ENCODE measurements around the gene TNFRSF6B. TPM values are rescaled to one million over a fixed set of nuclear protein-coding genes. Genes with fewer than 3 reads are reported as not detected.

Gene TNFRSF6B
- total RNA-seq, 1 donor from 2014 or later, result 96.8 TPM

DNA sequence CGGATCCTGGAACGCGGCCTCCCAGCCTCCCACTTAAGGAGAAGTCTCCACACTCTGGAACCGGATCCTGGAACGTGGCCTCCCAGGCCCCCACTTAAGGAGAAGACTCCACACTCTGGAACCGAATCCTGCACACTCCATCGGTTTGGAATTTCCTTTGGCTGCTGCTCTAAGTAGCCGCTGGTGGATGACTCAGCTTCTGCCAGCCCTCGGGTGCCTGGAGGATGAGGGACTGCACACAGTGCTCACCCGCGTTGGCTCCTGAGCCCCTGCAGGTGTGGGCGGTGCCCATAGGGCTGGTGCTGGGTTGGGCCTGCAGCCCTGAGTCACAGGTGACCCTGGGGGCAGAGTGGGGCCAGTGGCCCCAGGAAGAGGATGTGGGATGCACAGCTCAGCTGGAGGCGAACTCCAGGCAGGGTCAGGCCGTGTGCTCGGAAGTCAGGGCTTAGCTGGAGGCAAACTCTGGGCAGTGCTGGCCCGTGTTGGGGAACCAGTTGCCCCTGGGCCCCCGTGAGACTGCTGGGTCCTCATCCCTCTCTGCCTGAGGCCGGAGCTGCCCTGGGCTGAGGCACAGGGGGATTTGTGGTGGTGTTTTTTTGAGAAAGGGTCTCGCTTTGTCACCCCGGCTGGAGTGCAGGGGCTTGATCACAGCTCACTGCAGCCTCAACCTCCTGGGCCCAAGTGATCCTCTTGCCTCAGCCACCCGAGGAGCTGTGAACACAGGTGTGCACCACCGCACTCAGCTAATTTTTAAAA lies 13.9 kb upstream of the TNFRSF6B start:
- DNase-seq (ENCODE audit: extremely low read depth, low read depth, low spot score), result peak; percentile 96

DNA sequence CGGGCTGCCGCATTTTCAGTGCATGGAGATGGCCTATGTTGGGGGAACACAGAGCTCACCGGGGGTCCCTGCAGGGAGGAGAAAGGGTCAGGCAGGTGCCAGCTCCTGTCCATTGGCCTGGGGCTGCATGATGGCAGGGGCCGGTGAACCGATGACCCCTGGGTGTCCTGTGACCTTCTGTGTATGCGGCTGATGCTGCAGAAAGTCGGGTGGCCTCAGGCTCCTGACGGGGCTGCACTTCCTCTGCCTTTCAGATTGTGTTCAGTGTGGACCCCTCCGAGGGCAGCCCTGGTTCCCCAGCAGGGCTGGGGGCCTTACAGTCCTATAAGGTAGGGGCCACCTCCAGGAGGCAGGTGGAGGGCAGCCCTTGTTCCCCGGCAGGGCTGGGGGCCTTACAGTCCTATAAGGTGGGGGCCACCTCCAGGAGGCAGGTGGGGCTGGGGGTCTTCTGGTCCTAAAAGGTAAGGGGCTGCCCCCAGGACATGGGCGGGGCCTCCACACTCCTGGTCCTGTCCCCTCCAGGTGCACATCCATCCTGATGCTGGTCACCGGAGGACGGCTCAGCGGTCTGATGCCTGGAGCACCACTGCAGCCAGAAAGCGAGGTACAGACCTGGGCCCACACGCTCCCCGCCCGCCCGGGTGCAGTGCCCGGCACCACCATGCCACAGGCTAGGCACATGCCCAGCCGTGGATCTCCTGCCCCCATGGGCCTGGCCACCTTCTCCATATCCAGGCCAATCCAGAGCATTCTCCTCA lies 11.0 kb upstream of the TNFRSF6B start:
- no peak for DNase-seq (ENCODE audit: extremely low read depth, low read depth, low spot score)

DNA sequence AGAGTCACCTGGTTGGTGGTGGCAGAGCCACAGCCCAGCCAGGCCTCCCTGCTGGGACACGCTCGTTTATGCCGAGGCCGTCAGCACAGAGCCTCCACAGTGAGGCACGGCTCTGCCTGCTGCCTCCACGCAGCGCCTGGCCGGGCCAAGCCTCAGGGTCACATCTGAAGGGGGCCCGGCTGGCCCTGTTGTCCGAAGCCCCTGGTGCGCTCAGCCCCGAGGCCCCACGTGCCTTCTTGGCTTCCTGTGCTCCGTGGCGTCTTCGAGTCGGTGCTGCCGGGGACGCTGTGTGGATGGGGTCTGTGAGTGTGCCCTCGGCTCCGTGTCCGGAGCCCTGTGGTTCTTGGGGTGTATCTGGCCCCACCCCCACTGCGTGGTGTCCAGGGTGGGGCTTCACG lies 10.4 kb upstream of the TNFRSF6B start:
- DNase-seq (ENCODE audit: extremely low read depth, low read depth, low spot score), result no peak

DNA sequence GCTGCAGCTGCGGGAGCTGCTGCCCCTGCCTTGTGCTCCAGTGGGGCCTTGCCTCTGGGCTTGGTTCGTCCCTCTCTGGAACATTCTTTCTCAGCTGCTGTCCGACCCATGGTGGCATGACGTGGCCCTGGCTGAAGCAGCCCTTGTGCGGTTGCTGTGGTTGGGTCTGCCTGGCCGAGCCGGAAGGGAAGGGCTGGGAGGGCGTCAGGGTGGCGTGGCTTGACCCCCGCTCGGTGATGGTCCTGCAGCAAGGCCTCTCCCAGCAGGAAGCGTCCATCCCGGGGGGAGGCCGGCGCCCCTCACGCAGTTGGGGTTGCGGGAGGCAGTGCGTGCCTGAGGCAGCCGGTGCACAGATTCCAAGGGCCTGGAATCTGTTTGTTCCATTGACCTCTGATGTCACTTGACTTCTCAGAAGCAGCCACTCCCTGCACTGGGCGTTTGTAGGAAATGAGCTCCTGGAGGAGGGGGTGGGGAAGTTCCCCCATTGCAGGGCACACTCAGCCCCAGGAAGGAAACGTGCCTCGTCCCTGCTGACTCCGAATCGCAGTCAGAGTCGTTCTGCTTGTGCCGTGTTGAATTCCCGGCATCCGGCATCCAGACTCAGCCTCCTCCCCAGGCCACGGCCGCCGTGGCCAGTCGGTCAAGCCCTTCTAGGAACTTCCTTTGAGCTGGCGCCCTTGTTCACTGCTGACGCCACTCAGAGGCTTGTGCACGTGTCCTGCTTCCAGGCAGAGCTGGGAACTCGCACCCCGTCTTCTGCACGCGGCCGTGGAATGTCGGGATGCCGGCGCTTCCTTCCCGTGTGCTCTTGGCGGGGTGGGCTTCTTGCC lies 9.7 kb upstream of the TNFRSF6B start:
- peak; percentile 81 for DNase-seq (ENCODE audit: extremely low read depth, low read depth, low spot score)

DNA sequence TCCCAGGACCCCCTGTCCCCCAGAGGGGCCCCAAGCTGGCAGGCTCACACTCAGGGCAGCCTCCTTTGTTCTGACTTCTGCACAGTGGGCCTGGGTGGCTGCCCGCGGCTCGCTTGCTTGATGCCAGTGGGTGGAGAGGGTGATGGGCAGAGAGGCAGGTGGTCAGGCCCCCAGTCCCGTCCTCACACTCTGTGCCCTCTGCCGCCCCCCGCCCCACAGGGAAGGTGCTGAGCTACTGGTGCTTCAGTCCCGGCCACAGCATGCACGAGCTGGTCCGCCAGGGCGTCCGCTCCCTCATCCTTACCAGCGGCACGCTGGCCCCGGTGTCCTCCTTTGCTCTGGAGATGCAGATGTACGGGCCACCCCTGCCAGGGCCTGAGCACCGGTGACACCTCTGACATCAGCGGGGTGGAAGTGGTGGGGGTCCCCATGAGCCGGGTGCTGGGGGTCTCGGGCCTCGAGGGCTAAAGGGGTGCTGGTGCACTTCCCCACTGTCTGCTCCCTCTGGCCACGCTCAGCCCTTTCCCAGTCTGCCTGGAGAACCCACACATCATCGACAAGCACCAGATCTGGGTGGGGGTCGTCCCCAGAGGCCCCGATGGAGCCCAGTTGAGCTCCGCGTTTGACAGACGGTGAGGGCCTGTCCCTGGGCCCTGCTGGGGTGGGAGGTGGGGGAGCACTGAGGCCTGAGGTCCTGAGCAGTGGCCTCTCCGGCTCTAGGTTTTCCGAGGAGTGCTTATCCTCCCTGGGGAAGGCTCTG lies 8.9 kb upstream of the TNFRSF6B start:
- no peak for DNase-seq (ENCODE audit: extremely low read depth, low read depth, low spot score)

DNA sequence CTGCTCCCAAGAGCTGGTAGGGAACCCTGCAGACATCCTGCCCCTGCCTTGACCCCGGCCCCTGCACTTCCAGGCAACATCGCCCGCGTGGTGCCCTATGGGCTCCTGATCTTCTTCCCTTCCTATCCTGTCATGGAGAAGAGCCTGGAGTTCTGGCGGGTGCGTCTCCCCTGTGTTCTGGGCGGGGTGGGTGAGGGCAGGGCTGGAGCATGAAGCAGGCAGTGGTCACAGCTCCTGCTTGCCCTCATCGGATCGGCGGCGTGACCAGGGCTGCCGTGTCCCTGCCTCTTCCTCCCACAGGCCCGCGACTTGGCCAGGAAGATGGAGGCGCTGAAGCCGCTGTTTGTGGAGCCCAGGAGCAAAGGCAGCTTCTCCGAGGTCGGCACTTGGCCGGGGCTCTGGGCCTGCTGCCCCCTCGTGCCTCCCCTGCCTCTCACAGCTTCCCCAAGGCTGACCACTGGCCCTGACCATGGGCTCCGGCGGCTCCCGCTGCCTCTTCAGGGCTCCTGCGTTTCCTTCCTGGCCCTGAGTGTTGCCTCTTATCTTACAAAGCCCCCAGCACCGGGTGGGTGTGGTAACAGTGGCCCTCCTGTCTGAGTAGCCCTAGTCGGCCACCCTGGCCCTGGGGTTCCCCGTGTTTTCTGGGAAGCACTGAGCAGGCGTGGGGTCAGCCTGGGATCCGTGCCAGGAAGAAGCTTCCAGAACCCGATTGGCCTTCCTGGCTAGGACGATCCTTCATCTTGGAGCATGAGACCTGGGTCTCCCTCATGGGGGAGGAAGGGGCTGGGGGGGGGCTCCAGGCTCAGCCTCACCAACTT lies 8.0 kb upstream of the TNFRSF6B start:
- DNase-seq (ENCODE audit: extremely low read depth, low read depth, low spot score), result no peak

DNA sequence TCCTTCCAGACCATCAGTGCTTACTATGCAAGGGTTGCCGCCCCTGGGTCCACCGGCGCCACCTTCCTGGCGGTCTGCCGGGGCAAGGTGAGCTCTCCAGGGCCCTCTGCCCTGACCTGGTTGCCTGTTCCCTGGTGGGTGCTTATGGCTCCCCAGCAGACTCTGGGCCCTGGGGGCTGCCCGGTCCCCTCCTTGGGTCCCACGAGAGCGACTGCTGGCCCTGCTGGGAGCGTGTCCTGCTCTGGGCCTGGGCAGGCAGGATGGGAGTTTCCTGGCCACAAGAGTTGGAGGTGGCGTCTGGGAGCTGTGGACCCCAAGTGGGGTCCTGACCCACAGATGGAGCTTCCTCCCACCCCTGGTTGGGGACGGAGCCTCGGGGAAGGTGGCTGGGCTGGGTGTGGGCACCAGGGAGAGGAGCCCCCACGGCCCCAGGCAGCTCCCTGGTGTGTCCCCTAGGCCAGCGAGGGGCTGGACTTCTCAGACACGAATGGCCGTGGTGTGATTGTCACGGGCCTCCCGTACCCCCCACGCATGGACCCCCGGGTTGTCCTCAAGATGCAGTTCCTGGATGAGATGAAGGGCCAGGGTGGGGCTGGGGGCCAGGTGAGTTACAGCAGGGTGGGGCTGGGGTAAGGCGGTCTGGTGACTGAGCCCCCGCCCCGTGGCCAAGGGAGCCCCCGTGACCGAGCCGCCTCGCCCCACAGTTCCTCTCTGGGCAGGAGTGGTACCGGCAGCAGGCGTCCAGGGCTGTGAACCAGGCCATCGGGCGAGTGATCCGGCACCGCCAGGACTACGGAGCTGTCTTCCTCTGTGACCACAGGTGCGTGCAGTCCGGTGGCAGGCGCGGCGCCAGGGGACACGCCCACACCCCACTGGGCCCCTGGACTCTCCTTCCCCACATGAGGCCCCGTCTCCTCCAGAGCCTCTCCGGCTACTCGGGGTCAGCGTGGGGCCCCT lies 7.1 kb upstream of the TNFRSF6B start:
- no peak for DNase-seq (ENCODE audit: extremely low read depth, low read depth, low spot score)

DNA sequence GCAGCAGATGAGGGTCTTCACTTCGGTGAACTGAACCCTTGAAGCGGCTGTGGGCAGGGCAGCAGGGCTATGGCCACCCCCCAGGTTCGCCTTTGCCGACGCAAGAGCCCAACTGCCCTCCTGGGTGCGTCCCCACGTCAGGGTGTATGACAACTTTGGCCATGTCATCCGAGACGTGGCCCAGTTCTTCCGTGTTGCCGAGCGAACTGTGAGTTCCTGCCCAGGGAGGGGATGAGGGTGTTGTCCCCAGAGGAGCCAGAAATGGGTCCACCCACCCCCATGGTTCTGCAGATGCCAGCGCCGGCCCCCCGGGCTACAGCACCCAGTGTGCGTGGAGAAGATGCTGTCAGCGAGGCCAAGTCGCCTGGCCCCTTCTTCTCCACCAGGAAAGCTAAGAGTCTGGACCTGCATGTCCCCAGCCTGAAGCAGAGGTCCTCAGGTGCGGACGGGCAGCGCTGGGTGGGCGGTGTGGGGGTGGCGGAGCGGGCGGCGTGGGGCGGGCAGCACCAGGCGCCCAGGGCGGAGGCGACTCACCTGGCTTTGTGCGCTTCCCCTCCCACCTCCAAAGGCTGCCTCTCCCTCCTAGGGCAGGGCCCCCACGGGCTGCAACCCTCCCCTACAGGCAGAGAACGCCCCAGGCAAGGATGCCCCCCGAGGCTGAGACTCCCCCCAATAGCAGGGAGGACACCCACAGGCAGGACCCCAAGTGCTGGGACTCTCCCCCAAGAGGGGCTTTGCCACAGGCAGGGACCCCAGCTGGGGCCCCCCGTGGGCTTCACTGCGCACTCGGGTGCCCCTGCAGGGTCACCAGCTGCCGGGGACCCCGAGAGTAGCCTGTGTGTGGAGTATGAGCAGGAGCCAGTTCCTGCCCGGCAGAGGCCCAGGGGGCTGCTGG lies 6.2 kb upstream of the TNFRSF6B start:
- no peak for DNase-seq (ENCODE audit: extremely low read depth, low read depth, low spot score)

DNA sequence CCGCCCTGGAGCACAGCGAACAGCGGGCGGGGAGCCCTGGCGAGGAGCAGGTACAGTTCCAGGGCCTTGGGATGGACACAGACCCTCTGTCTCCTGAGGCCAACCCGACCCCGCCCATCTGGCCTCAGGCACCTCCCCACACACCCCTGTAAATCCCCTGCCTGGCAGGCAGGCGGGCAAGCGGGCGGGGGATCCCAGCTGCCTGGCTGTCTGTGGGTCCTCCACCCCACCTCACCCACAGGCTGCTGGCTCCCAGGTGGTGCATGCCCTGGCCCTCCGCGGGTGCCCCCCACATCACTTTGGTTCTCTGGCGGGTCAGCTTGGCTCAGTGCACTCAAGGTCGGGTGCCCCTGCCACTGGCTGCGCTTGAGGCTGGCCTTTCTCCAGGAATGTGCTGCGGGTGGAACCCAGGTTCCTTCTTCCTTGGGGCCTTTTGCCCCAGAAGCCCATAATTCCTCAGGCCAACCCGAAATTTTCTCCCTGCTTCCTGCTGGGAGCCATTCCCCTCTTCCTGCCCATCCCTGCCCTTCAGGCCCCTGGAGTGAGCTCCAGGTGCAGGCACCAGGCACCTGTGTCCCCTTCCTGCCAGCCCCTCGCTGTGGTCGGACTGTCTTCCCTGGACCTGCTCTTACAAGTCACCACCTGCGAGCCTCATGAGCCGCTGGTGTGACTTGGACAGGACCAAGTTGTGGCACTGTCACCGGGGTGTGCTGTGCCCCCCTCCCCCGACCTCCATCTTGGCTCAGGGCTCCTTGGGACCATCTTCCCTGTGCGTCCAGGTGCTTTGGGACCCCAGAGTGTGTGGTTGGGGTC lies 5.3 kb upstream of the TNFRSF6B start:
- DNase-seq (ENCODE audit: extremely low read depth, low read depth, low spot score), result no peak

DNA sequence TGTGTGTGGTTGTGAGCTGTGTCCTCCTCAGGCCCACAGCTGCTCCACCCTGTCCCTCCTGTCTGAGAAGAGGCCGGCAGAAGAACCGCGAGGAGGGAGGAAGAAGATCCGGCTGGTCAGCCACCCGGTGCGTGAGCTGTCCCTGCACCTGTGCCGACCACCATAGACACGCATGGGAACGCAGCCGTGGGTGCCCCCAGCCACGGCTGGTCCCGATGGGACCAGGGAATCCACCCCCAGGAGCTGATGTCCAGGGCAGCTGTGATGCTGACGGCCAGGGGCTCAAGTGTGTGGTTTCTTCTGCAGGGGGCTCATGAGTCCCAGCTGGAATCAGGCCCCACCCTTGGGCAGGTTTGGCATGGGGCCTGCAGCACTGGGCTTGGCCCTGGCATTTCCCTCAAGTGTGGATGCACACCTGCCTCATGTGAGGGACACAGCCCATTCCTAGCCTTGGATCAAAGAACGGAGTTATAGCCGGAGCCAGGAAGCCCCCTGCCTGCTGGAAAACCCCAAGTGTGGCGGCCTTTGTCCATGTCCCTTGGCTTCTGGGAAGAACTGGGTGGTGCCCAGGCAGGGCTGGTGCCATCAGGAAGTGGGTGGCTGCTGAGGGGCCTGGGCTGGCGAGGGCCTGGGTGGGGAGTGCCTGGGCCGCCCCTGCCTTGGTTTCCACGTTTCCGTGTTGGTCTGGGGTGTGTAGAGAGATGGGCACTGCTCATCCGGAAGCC lies 4.6 kb upstream of the TNFRSF6B start:
- DNase-seq (ENCODE audit: extremely low read depth, low read depth, low spot score), result no peak

DNA sequence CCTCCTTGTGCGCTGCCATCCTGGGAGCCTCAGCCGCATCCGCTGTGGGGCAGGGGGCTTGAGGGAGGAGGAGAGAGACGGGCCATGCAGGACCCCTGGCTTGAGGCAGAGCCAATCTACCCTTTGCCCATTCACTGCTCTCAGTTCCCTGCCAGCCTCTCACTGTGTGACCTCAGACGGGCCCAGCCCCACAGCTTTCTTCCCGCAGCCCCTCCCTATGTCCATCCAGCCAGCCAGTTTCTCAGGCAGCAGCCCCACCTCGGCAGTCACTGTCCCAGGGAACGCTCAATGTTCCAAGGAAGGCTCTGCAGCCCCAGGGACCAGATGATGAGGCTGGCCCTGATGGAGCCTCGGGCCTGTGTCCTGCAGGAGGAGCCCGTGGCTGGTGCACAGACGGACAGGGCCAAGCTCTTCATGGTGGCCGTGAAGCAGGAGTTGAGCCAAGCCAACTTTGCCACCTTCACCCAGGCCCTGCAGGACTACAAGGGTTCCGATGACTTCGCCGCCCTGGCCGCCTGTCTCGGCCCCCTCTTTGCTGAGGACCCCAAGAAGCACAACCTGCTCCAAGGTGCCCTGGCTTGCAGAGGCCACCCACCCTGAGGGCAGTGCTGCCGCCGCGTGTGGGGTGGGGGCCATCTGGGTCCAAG lies 3.9 kb upstream of the TNFRSF6B start:
- DNase-seq (ENCODE audit: extremely low read depth, low read depth, low spot score), result no peak

DNA sequence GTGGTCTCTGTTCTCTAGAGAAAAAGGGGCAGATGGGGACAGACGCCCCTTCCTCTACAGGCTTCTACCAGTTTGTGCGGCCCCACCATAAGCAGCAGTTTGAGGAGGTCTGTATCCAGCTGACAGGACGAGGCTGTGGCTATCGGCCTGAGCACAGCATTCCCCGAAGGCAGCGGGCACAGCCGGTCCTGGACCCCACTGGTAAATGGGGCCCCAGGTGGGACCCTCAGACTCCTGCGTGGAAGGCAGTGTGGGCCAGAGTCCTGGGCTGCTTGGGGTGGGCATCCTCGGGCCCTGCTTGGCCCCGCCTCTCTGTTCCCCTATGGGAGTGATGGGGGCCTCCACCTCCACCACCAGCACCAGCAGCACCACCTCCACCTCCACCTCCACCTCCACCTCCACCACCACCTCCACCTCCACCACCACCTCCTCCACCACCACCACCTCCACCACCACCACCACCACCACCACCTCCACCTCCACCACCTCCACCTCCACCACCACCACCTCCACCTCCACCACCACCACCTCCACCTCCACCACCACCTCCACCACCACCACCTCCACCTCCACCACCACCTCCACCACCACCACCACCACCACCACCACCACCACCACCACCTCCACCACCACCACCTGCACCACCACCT lies 3.2 kb upstream of the TNFRSF6B start:
- DNase-seq (ENCODE audit: extremely low read depth, low read depth, low spot score), result no peak

DNA sequence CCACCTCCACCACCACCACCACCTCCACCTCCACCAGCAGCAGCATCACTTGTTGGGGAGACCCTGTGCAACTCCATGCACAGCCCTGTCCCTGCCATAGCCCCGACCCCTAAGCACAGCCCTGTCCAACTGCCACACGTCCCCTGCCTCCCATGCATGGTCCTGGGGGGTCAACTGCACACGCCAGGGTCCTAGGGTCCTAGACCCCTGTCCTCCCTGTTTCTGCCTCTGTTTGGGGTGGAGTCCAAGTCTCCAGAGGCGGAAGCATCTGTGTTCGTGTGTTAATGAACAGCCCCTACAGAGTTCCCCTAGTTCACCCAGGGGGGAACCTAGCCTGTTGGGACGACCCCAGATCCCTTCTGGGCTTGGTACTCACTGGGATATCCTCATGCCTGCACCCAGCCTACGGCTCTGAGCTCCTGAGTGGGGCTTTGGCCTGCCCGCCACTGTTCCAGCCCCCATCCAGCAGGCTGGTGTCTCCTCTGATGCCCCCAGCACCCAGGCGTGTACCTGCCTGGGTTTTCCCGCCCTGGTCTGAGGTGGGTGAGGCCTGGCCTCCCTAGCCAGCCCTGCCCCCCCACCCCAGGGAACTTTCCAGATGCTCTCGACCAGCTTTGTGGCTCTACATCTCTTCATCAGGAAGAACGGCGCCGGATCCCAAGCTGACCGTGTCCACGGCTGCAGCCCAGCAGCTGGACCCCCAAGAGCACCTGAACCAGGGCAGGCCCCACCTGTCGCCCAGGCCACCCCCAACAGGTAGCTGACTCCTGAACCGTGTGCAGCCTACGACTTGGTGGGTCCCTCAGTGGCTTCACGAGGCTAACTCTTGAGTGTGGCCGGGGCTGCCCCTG lies 2.5 kb upstream of the TNFRSF6B start:
- no peak for DNase-seq (ENCODE audit: extremely low read depth, low read depth, low spot score)

Measured in glomerular endothelial cell (primary cell).